ENCODE data around the gene TYSND1. TPM values are rescaled to one million over a fixed set of nuclear protein-coding genes. Genes with fewer than 3 reads are reported as not detected.

The TYSND1 gene
- total RNA-seq, 1 experiment from 2014 or later, result 29.8 TPM

GRCh38 chr10:70088308-70088698 is 58.2 kb downstream of the TYSND1 start:
- Mint-ChIP-seq H3K4me3 (ENCODE audit: unreplicated experiment) (no peak overlapping the region), H3K36me3 (ENCODE audit: insufficient read depth, unreplicated experiment) (peaks cover 6% of the 10 kb centered on the region), H3K9me3 (ENCODE audit: unreplicated experiment) (no peaks in the 10 kb centered on the region), H3K27me3 (ENCODE audit: insufficient read depth, unreplicated experiment) (no peaks in the 10 kb centered on the region), H3K27ac (ENCODE audit: unreplicated experiment) (no peak overlapping the region), H3K4me1 (ENCODE audit: low read depth, unreplicated experiment) (peaks cover 69% of the 10 kb centered on the region)
- POLR2A ChIA-PET, result no interaction called here
- no TSS peak for BruUV-seq (replicated peaks)
- DNase-seq, result no peak
- H3K27me3 ChIP-seq (replicated peaks; ENCODE audit: control insufficient read depth, insufficient read depth, low read length), result no peaks in the 10 kb centered on the region
- no peak overlapping the region for H3K4me3 ChIP-seq (ENCODE audit: low read depth, low read length)
- H3K4me1 ChIP-seq, result peaks cover 82% of the 10 kb centered on the region
- CTCF ChIA-PET, result interaction anchor here (0.7 to 1.0 kb wide), 2 partner anchors 9 to 58 kb away, joined by 3 to 4 read pairs; partner anchors contain the start of gene TYSND1
- H3K9me3 ChIP-seq, result no peaks in the 10 kb centered on the region
- H3K36me3 ChIP-seq (ENCODE audit: control insufficient read depth, insufficient read depth, low read length), result no peaks in the 10 kb centered on the region
- TF ChIP-seq, protein P1, sequence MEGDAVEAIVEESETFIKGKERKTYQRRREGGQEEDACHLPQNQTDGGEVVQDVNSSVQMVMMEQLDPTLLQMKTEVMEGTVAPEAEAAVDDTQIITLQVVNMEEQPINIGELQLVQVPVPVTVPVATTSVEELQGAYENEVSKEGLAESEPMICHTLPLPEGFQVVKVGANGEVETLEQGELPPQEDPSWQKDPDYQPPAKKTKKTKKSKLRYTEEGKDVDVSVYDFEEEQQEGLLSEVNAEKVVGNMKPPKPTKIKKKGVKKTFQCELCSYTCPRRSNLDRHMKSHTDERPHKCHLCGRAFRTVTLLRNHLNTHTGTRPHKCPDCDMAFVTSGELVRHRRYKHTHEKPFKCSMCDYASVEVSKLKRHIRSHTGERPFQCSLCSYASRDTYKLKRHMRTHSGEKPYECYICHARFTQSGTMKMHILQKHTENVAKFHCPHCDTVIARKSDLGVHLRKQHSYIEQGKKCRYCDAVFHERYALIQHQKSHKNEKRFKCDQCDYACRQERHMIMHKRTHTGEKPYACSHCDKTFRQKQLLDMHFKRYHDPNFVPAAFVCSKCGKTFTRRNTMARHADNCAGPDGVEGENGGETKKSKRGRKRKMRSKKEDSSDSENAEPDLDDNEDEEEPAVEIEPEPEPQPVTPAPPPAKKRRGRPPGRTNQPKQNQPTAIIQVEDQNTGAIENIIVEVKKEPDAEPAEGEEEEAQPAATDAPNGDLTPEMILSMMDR (IDR thresholded peaks at IDR 0.05; ENCODE audit: insufficient read depth in 1 of 2, low read depth in 1 of 2, low read length in 1 of 2, severe bottlenecking in 1 of 2, unreplicated experiment in 1 of 2), result no peak
- intact Hi-C loops (cut with micrococcal nuclease; ENCODE audit: unreplicated experiment), result no loop called here

Other genes with a start within 250 kb of the TYSND1 start
- 5.1 and 6.1 TPM in 2 replicates for gene MACROH2A2, start 93.9 kb downstream of the TYSND1 start, total RNA-seq (2022)
- gene AIFM2, start 13.9 kb downstream of the TYSND1 start, total RNA-seq (2022), result 29.2 and 31.1 TPM in 2 replicates
- gene SAR1A, start 23.8 kb upstream of the TYSND1 start, total RNA-seq (2022), result 268 and 288 TPM in 2 replicates
- gene PPA1, start 86.7 kb upstream of the TYSND1 start, total RNA-seq (2022), result 350 and 353 TPM in 2 replicates
- not detected in 2 replicates for gene NPFFR1, start 137.3 kb upstream of the TYSND1 start, total RNA-seq (2022)
- 27.1 and 28.1 TPM in 2 replicates for gene LRRC20, start 235.9 kb upstream of the TYSND1 start, total RNA-seq (2022)

Measured in Caco-2 (cell line).